ENCODE measurements around the gene DNAJC25.
"Not testable (repeated sequence)": the region's sequence is repeated elsewhere in the genome, so short reads cannot be mapped to it uniquely, and the experiment has no call there.

DNAJC25 gene

DNA sequence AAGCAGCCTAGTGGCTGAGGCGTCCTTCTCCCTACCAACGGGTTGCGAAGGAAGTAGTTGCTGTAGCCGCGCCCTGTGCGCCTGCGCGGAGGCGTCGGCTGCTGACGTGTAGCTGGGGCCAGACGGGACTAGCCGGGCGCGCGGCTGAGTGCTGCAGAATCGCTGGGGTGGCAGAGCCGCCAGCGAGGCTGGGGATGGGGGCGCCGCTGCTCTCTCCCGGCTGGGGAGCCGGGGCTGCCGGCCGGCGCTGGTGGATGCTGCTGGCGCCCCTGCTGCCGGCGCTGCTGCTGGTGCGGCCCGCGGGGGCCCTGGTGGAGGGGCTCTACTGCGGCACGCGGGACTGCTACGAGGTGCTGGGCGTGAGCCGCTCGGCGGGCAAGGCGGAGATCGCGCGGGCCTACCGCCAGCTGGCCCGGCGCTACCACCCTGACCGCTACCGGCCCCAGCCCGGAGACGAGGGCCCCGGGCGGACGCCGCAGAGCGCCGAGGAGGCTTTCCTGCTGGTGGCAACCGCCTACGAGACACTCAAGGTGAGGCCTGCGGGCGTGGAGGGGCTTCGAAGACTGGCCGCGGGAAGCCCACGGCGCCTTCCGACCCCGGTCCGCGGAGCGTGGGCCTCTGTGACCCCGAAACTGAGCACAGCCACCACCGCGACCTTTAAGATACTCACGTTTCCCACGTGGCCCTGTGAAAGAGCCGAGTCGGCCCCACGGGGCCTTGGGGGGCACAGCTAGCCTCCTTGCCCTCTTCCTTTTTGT, at the start of gene DNAJC25:
DNAJC25 (plus strand) TSS at position 121 of the 758 bp plus-strand sequence; CDS start at position 195, 74 bp downstream.
- DNase-seq, result peak; percentile 99

DNA sequence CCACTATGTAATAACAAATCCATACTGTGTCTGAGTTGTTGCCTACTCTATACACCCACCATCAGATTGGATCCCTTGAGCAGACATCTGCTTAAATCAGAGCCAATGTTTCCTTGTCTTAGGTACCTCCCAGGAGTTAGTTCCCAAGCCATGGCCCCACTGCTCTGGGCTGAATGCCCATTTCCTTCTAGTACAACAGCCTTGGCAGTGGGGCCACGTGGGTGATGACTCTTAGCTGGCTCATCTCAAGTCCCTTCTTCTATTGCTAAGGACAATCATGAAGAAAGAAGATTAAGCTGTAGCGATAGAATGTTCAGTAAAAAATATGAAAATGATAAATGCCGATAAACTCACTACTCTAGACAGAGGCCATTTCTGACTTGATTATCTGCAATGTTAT, 48.2 kb upstream of the DNAJC25 start:
- no peak for DNase-seq

GRCh38 chr9:111586378-111586777, 44.8 kb upstream of the DNAJC25 start:
- no peak for DNase-seq

DNA sequence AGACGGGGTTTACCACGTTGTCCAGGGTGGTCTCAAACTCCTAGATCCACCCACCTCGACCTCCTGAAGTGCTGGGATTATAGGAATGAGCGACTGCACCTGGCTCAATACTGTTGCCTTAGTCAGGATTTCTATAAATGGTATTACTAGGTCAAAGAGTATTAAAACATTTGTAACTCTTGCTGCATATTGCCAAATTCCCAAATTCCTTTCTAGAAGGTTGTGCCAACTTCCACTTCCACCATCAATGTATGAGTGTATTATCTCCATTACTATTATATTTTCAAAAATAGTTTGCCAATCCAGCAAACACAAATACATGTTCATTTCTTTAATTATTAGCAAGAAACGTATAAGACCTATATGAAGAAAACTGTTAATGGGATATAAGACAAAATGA, 42.3 kb upstream of the DNAJC25 start:
- DNase-seq, result no peak

- peak; percentile 58 for DNase-seq
Measured at GRCh38 chr9:111597852-111598732, 33.0 kb upstream of the DNAJC25 start.

DNA sequence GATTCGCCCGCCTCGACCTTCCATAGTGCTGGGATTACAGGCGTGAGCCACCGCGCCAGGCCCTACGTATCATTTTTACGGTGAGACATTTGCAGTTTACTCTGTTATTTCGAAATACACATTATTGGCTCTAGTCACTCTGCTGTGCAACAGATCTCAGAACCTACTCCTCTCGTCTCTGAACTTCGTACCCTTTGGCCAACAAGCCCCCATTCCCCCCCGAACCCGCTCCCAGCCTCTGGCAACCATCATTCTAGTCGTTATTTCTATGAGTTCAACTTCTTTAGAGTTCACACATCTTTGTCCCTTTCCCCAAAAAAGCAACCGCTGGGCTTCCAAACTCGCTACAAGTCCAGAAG, 32.4 kb upstream of the DNAJC25 start:
- DNase-seq, result peak; percentile 43

DNA sequence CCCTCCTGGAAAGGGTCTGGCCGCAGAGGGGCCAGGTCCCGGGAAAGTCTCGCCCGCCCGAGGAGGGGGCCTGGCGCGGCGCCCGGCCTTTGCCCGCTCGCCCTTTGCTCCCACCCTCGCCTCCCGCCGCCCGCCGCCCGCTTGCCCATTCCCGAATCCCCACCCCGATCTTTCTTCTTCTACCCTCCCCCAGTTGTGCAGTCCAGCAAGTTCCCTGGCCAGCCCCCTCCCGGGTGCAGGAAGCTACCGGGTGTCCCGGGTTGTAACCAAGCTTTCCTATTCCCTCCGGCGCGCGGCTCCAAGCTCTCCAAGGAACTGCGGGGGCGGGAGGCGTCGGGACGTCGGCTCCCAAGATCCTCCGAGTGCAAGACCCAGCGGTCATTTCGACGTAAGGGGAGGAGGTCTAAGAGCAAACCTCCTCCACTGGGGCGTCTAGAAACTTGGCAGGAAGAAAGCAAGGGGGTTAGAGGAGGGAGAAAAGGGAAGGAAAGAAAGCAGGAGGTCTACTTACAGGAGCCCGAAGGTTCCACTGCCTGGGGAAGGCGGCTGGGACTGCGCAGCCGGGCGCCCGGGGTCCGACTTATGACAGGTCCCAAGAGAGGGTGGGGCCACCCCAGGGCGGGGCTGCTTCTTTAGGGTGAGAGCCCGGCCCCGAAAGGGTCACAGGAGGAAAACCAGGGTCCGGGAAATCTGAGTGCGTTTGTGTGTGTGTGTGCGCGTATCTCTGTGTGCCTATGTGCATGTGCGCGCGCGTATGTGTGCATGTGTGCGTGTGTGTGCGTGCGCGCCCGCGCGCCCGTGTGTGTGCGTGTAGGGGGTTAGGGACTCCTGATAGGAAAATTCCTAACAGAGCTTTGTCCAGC, 31.8 kb upstream of the DNAJC25 start, which contains the start of gene PTGR1:
PTGR1 (minus strand) TSS at position 556 of the 863 bp plus-strand sequence. CDS start 2,225 bp downstream, outside the sequence.
- peak; percentile 83 for DNase-seq

- no peak for DNase-seq
Measured at GRCh38 chr9:111599955-111600343, 31.2 kb upstream of the DNAJC25 start.

- peak; percentile 55 for DNase-seq
Measured at GRCh38 chr9:111601237-111602018, 29.7 kb upstream of the DNAJC25 start.

- DNase-seq, result no peak
Measured at GRCh38 chr9:111603041-111603440, 28.1 kb upstream of the DNAJC25 start.

GRCh38 chr9:111604054-111604615, 27.0 kb upstream of the DNAJC25 start:
- DNase-seq, result no peak

GRCh38 chr9:111605041-111605559, 26.0 kb upstream of the DNAJC25 start:
- DNase-seq, result no peak

- DNase-seq, result no peak
Measured at GRCh38 chr9:111610149-111610548, 21.0 kb upstream of the DNAJC25 start.

DNA sequence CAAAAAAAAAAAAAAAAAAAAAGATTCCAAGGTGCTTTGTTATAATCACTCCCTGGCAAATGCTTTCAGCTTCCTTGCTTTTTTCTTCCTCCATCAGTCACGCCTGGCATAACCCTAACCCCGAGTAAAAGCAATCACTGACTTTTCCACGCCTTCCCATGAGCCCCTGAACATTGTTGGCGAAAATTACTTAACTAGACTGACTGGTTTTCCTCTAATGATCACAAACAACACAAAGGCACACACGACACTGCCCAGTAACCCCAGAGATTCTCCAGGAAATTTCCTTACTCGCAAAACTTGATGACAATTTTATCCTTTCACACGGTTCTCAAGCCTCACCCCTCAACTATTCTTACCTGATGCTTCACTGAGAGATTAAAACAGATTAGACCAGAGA, 20.3 kb upstream of the DNAJC25 start:
- no peak for DNase-seq

DNA sequence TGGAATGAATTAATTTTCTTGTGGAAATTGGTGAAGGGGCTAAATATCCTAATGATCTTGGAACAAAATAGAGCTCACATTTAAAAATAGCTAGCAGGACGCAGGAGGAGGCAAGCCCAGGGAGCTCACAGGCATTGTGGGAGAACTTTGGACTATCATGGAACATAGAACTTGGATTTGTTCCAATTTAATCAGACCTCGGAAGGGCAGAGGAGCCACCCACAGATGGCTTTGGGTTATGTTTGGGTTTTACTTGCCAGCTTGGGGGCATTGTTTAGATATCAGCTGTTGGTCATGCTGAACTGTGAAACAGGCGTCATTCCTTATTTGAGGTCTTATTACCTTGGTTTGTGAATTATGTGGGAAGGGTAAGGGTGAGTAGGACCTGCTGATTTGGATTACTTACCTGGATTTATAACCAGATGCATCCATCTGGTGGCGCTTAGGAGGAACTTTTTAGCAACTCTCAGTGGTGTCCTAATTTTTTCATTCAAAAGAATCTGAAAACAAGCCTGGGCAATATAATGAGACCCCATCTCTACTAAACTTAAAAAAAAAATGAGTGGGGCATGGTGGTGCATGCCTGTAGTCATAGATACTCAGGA, 17.6 kb upstream of the DNAJC25 start:
- DNase-seq, result no peak

GRCh38 chr9:111615928-111616327, 15.2 kb upstream of the DNAJC25 start:
- no peak for DNase-seq

DNA sequence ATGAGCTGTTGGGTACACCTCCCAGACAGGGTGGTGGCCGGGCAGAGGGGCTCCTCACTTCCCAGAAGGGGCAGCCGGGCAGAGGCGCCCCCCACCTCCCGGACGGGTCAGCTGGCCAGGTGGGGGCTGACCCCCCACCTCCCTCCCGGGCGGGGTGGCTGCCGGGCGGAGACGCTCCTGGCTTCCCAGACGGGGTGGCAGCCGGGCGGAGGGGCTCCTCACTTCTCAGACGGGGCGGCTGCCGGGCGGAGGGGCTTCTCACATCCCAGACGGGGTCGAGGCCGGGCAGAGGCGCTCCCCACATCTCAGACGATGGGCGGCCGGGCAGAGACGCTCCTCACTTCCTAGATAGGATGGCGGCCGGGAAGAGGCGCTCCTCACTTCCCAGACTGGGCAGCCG, 13.8 kb upstream of the DNAJC25 start:
- not testable (repeated sequence) for DNase-seq

- peak; percentile 30 for DNase-seq
Measured at GRCh38 chr9:111621895-111622480, 9.1 kb upstream of the DNAJC25 start.

- peak; percentile 89 for DNase-seq
Measured at GRCh38 chr9:111622626-111623025, 8.5 kb upstream of the DNAJC25 start.

- no peak for DNase-seq
Measured at GRCh38 chr9:111627260-111627963, 3.7 kb upstream of the DNAJC25 start.

Measured in inflammatory macrophage treated with lipopolysaccharide for 4 hours (primary cell).